GM20431 (cell line): ENCODE results near the gene DNMT3B.

ENCODE experiments used
- in situ Hi-C: fragments of 300-500 bp; cut with MseI, MboI; formaldehyde crosslinking; loops from one replicate; pipeline ENCODE4 v1.15.0; 2020; ENCODE audit warnings: low sequenced_read_pairs; ENCODE audit not compliant: unreplicated experiment

The DNMT3B gene

GRCh38 chr20:32761417-32761830 lies 761 bp upstream of the DNMT3B start:
- in situ Hi-C loops: loop anchor here (25.0 kb wide), 1 partner anchor 224 kb away; no protein-coding TSS in a partner anchor

GRCh38 chr20:32762754-32763201 lies 593 bp downstream of the DNMT3B start:
- in situ Hi-C loops: loop anchor here (25.0 kb wide), 1 partner anchor 225 kb away; no protein-coding TSS in a partner anchor

- in situ Hi-C loops: loop anchor here (25.0 kb wide), 1 partner anchor 226 kb away; no protein-coding TSS in a partner anchor
Observed at GRCh38 chr20:32763202-32764004, 1.2 kb downstream of the DNMT3B start.

- in situ Hi-C loops: loop anchor here (25.0 kb wide), 1 partner anchor 227 kb away; no protein-coding TSS in a partner anchor
Observed at GRCh38 chr20:32764005-32764960, 2.1 kb downstream of the DNMT3B start.

- in situ Hi-C loops: loop anchor here (25.0 kb wide), 1 partner anchor 228 kb away; no protein-coding TSS in a partner anchor
Observed at GRCh38 chr20:32765230-32765875, 3.2 kb downstream of the DNMT3B start.

GRCh38 chr20:32767418-32768198 lies 5.4 kb downstream of the DNMT3B start:
- in situ Hi-C loops: loop anchor here (25.0 kb wide), 1 partner anchor 230 kb away; no protein-coding TSS in a partner anchor

- in situ Hi-C loops: loop anchor here (10.0 to 25.0 kb wide), 2 partner anchors 97 to 235 kb away; partner anchors contain the start of gene C20orf203
Observed at GRCh38 chr20:32772046-32772445, 9.9 kb downstream of the DNMT3B start.

- in situ Hi-C loops: loop anchor here (10.0 to 25.0 kb wide), 2 partner anchors 98 to 236 kb away; partner anchors contain the start of gene C20orf203
Observed at GRCh38 chr20:32773223-32773622, 11.0 kb downstream of the DNMT3B start.

- in situ Hi-C loops: loop anchor here (10.0 to 25.0 kb wide), 2 partner anchors 99 to 237 kb away; partner anchors contain the start of gene C20orf203
Observed at GRCh38 chr20:32773855-32774254, 11.7 kb downstream of the DNMT3B start.

- in situ Hi-C loops: loop anchor here (10.0 kb wide), 1 partner anchor 101 kb away; the partner anchor contains the start of gene C20orf203
Observed at GRCh38 chr20:32775336-32775991, 13.3 kb downstream of the DNMT3B start.

GRCh38 chr20:32777177-32777956 lies 15.2 kb downstream of the DNMT3B start:
- in situ Hi-C loops: loop anchor here (10.0 kb wide), 1 partner anchor 103 kb away; the partner anchor contains the start of gene C20orf203

- in situ Hi-C loops: loop anchor here (10.0 kb wide), 1 partner anchor 105 kb away; the partner anchor contains the start of gene C20orf203
Observed at GRCh38 chr20:32779500-32780211, 17.5 kb downstream of the DNMT3B start.

GRCh38 chr20:32780278-32780677 lies 18.1 kb downstream of the DNMT3B start:
- in situ Hi-C loops: no loop called here

GRCh38 chr20:32780749-32781655 lies 18.8 kb downstream of the DNMT3B start:
- in situ Hi-C loops: no loop called here

GRCh38 chr20:32784369-32785080 lies 22.3 kb downstream of the DNMT3B start:
- in situ Hi-C loops: no loop called here
